Panc1 (cell line): Measurements from ENCODE around the gene PKNOX2.

ENCODE experiments used
- POLR2AphosphoS5 ChIP-seq: IDR thresholded peaks from 2 replicates; pipeline ENCODE4 v1.6.1; 2012; ENCODE audit warnings: mild to moderate bottlenecking, low read depth, low read length, moderate library complexity
- REST ChIP-seq, 2 experiments: IDR thresholded peaks; 2 replicates each; pipeline ENCODE4 v1.6.1; 2011 to 2012; ENCODE audit warnings: low read depth in 2 of 2, control low read depth in 1 of 2, low read length in 1 of 2, mild to moderate bottlenecking in 1 of 2, moderate library complexity in 1 of 2; ENCODE audit not compliant: insufficient read depth in 1 of 2
- SIN3A ChIP-seq: IDR thresholded peaks from 2 replicates; pipeline ENCODE4 v1.6.1; 2012; ENCODE audit warnings: low read depth, mild to moderate bottlenecking, low read length, moderate library complexity, borderline replicate concordance; ENCODE audit not compliant: insufficient read depth
- TCF7L2 ChIP-seq: IDR thresholded peaks from 2 replicates; pipeline ENCODE4 v1.6.1; 2011; ENCODE audit warnings: mild to moderate bottlenecking, low read depth, low read length, inconsistent platforms
- TF ChIP-seq, protein P1 (sequence below): fragments of 450-650 bp; IDR thresholded peaks from 2 replicates; pipeline ENCODE4 v1.5.1; 2017; ENCODE audit warnings: mild to moderate bottlenecking

GRCh38 chr11:125162743-125163142 is 1.8 kb upstream of the PKNOX2 start:
- TF ChIP-seq, protein P1, sequence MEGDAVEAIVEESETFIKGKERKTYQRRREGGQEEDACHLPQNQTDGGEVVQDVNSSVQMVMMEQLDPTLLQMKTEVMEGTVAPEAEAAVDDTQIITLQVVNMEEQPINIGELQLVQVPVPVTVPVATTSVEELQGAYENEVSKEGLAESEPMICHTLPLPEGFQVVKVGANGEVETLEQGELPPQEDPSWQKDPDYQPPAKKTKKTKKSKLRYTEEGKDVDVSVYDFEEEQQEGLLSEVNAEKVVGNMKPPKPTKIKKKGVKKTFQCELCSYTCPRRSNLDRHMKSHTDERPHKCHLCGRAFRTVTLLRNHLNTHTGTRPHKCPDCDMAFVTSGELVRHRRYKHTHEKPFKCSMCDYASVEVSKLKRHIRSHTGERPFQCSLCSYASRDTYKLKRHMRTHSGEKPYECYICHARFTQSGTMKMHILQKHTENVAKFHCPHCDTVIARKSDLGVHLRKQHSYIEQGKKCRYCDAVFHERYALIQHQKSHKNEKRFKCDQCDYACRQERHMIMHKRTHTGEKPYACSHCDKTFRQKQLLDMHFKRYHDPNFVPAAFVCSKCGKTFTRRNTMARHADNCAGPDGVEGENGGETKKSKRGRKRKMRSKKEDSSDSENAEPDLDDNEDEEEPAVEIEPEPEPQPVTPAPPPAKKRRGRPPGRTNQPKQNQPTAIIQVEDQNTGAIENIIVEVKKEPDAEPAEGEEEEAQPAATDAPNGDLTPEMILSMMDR: no peak
- TF ChIP-seq POLR2AphosphoS5: no peak
- TF ChIP-seq SIN3A: no peak
- TF ChIP-seq REST (IDR thresholded peaks at IDR 0.05; ENCODE audit: insufficient read depth in 1 of 2, low read depth in 2 of 2, low read length in 1 of 2): no peak
- no peak for TF ChIP-seq TCF7L2
